ENCODE data around the gene PDGFRB.

The PDGFRB gene

DNA sequence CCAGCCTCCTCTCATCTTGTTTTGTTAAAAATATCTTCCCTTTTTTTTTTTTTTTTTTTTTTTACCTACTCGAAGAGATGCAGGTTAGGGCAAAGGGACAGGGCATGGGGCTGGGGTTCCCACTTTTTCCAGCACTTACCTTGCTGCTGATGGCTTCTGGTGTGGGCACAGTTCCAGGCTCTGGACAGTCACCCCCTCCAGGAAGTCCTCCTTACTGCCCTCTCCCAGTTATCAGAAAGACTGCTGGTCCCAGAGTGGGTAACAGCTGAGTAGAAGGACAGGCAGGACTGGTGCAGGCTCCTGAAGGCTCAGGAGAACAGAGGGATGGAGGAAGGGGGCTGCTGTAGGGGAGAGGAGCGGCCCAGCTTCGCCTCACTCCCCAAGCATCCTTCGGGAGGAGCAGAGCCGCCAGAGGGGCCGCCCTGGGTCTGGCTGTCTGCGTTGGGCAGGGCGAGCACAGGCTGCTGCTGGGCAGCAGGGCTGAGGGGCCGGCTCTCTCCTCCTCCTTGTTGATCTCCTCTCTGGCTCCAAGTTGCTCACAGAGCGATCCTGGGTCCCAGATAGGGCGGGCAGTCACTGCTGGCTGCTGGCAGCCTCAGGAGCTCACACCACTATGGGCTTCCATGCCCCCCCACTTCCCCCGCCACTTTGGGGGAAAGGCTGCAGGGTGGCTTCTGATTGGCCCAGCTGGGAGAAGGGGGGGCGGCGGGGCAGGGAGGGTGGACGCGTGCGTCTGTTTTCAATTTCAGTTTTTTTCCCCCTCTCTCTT lies at the start of gene PDGFRB:
PDGFRB (minus strand) TSS at position 588 of the 769 bp plus-strand sequence. CDS start 18,798 bp downstream, outside the sequence.
- peak within 1 kb of the TSS; percentile 66 for H3K4me2 ChIP-seq
- H3K79me2 ChIP-seq (ENCODE audit: insufficient read depth, low read depth), result no peaks in the 10 kb centered on the region
- peak within 1 kb of the TSS; percentile 65 for H3K9ac ChIP-seq
- no peaks in the 10 kb centered on the region for H3K27me3 ChIP-seq (ENCODE audit: insufficient read depth, low read depth)
- peaks cover 4% of the 10 kb centered on the region for H3K4me1 ChIP-seq (ENCODE audit: low read depth, poor library complexity, severe bottlenecking)
- H3K27ac ChIP-seq, result no peak within 1 kb of the TSS
- no peak within 1 kb of the TSS for H3K4me3 ChIP-seq (IDR thresholded peaks at IDR 0.05; ENCODE audit: insufficient read depth, low read depth, low read length)
- no peaks in the 10 kb centered on the region for H4K20me1 ChIP-seq (ENCODE audit: insufficient read depth)
- TF ChIP-seq, protein P1, sequence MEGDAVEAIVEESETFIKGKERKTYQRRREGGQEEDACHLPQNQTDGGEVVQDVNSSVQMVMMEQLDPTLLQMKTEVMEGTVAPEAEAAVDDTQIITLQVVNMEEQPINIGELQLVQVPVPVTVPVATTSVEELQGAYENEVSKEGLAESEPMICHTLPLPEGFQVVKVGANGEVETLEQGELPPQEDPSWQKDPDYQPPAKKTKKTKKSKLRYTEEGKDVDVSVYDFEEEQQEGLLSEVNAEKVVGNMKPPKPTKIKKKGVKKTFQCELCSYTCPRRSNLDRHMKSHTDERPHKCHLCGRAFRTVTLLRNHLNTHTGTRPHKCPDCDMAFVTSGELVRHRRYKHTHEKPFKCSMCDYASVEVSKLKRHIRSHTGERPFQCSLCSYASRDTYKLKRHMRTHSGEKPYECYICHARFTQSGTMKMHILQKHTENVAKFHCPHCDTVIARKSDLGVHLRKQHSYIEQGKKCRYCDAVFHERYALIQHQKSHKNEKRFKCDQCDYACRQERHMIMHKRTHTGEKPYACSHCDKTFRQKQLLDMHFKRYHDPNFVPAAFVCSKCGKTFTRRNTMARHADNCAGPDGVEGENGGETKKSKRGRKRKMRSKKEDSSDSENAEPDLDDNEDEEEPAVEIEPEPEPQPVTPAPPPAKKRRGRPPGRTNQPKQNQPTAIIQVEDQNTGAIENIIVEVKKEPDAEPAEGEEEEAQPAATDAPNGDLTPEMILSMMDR (conservative IDR thresholded peaks at IDR 0.05; ENCODE audit: low read depth, low read length), result no peak
- peak within 1 kb of the TSS; percentile 93 for H2AFZ ChIP-seq (ENCODE audit: low read depth)
- no peaks in the 10 kb centered on the region for H3K36me3 ChIP-seq (ENCODE audit: insufficient read depth)

DNA sequence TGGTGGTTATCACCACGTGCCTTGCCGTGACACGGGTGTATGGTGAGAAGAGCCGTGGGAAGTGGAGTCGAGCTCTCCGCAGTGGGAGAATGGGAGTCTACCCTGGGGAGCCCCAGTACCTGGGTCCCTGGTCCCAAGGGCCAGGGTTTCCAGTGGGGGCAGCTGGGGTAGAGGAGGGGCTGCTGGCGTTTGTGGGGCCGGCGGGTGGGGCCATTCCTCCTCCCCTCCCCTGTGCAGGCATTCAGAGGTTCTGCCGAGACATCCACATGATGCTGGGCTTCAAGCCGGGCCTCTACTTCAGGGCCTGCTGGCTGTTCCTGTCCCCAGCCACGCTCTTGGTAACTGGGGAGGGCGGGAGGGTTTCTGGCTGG lies 48.9 kb upstream of the PDGFRB start:
- Histone ChIP-seq H3K27me3 (ENCODE audit: insufficient read depth, low read depth) (no peaks in the 10 kb centered on the region), H3K36me3 (ENCODE audit: insufficient read depth) (no peaks in the 10 kb centered on the region), H2AFZ (ENCODE audit: low read depth) (no peak overlapping the region), H3K27ac (no peak overlapping the region), H3K79me2 (ENCODE audit: insufficient read depth, low read depth) (no peaks in the 10 kb centered on the region), H3K4me2 (no peak overlapping the region), H3K4me1 (ENCODE audit: low read depth, poor library complexity, severe bottlenecking) (no peaks in the 10 kb centered on the region), H3K4me3 (IDR thresholded peaks at IDR 0.05; ENCODE audit: insufficient read depth, low read depth, low read length) (no peak overlapping the region), H4K20me1 (ENCODE audit: insufficient read depth) (no peaks in the 10 kb centered on the region), H3K9ac (no peak overlapping the region)
- TF ChIP-seq, protein P1 (conservative IDR thresholded peaks at IDR 0.05; ENCODE audit: low read depth, low read length), result no peak

DNA sequence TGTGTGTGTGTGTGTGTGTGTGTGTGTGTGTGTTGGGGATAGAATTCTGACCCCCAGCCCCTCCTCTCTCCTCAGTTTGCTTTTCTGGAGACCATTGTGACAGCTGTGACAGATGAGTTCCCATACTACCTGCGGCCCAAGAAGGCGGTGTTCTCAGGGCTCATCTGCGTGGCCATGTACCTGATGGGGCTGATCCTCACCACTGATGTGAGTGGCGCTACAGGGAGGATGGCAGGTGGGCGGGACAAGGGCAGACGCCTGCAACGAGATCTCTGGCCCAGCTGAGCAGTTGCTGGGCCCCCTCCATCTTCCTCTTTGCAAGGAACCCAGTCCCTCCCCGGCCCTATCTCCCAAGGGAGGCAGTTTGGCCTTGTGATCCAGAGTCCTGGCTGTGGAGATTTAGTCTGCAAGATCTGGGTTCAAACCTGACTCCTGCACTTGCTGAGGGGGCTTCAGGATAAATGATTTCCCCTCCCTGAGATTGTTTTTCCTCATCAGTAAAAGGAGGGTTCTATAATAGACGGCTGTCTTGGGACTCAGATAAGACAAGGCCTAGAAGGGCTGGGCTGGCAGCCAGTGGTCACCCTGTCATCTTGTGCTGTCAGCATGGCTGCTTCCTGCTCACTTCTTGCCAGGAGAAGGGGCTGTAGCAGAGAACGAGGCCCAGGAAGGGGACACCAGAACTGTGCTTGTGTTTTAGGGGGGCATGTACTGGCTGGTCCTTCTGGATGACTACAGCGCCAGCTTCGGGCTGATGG lies 48.4 kb upstream of the PDGFRB start:
- Histone ChIP-seq H3K79me2 (ENCODE audit: insufficient read depth, low read depth) (no peaks in the 10 kb centered on the region), H3K27me3 (ENCODE audit: insufficient read depth, low read depth) (no peaks in the 10 kb centered on the region), H4K20me1 (ENCODE audit: insufficient read depth) (no peaks in the 10 kb centered on the region), H3K4me1 (ENCODE audit: low read depth, poor library complexity, severe bottlenecking) (no peaks in the 10 kb centered on the region), H3K4me2 (no peak overlapping the region), H3K36me3 (ENCODE audit: insufficient read depth) (no peaks in the 10 kb centered on the region), H3K4me3 (IDR thresholded peaks at IDR 0.05; ENCODE audit: insufficient read depth, low read depth, low read length) (no peak overlapping the region), H3K27ac (no peak overlapping the region), H2AFZ (ENCODE audit: low read depth) (no peak overlapping the region), H3K9ac (no peak overlapping the region)
- TF ChIP-seq, protein P1 (conservative IDR thresholded peaks at IDR 0.05; ENCODE audit: low read depth, low read length), result no peak

DNA sequence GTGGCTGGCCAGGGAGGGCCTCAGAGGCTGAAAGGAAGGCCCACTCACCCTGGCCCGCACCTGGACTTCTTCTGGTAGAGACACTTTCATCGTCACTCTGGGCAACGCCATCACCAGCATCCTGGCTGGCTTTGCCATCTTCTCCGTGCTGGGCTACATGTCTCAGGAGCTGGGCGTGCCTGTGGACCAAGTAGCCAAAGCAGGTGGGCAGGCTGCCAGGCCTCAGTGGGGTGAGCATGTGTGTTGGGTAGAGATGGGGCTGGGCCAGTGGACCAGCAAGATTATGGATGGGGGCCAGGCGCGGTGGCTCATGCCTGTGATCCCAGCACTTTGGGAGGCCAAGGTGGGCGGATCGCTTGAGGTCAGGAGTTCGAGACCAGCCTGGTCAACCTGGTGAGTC lies 46.9 kb upstream of the PDGFRB start:
- no peak overlapping the region for H3K4me2 ChIP-seq
- no peaks in the 10 kb centered on the region for H3K79me2 ChIP-seq (ENCODE audit: insufficient read depth, low read depth)
- no peak overlapping the region for H3K9ac ChIP-seq
- no peaks in the 10 kb centered on the region for H3K36me3 ChIP-seq (ENCODE audit: insufficient read depth)
- no peaks in the 10 kb centered on the region for H3K27me3 ChIP-seq (ENCODE audit: insufficient read depth, low read depth)
- no peak overlapping the region for H2AFZ ChIP-seq (ENCODE audit: low read depth)
- no peak overlapping the region for H3K27ac ChIP-seq
- no peaks in the 10 kb centered on the region for H4K20me1 ChIP-seq (ENCODE audit: insufficient read depth)
- TF ChIP-seq, protein P1 (conservative IDR thresholded peaks at IDR 0.05; ENCODE audit: low read depth, low read length), result no peak
- no peaks in the 10 kb centered on the region for H3K4me1 ChIP-seq (ENCODE audit: low read depth, poor library complexity, severe bottlenecking)
- H3K4me3 ChIP-seq (IDR thresholded peaks at IDR 0.05; ENCODE audit: insufficient read depth, low read depth, low read length), result no peak overlapping the region
